BJ (cell line): ENCODE measurements around the gene SLC23A3. TPM values are rescaled to one million over a fixed set of nuclear protein-coding genes. Genes with fewer than 3 reads are reported as not detected.

Experiments used
- CTCF ChIA-PET: fragments of 350-600 bp; formaldehyde crosslinking; extraction: SDS; loops from one replicate; lab custom pipeline; 2021; ENCODE audit warnings: antibody characterized with exemption, inconsistent platforms; lab: Yijun Ruan, JAX
- POLR2A ChIA-PET: fragments of 300-600 bp; sonication (Branson Sonifier 250); formaldehyde crosslinking; extraction: SDS; loops from one replicate; lab custom pipeline; 2021; ENCODE audit warnings: antibody characterized with exemption; lab: Charles Lee
- DNase-seq: peaks from one replicate; pipeline ENCODE4 v3.0.0-alpha.2; 2011; ENCODE audit warnings: low read depth
- H3K27me3 ChIP-seq: 2 replicates; pipeline ENCODE4 v1.6.0; 2011; ENCODE audit warnings: low read length; ENCODE audit not compliant: control insufficient read depth, insufficient read depth
- H3K36me3 ChIP-seq: 2 replicates; pipeline ENCODE4 v1.5.1; 2011; ENCODE audit warnings: low read length; ENCODE audit not compliant: control insufficient read depth, insufficient read depth
- H3K4me3 ChIP-seq: 2 replicates; pipeline ENCODE4 v1.5.1; 2011; ENCODE audit warnings: low read depth, mild to moderate bottlenecking, control low read depth, low read length
- polyA plus RNA-seq: library from polyadenylated mRNA; depleted of rRNA; stranded (reverse); fragments of >200 nt; gene quantifications from 2 replicates; pipeline ENCODE4 v1.2.3, GENCODE V29; 2011
- TF ChIP-seq, protein P1 (sequence below): IDR thresholded peaks from 2 replicates; pipeline ENCODE4 v1.5.1; 2011; ENCODE audit warnings: low read depth, mild to moderate bottlenecking, control low read depth, inconsistent platforms, low read length, moderate library complexity; ENCODE audit not compliant: insufficient read depth

SLC23A3 gene
- polyA plus RNA-seq, 1 experiment, result 1.3 TPM

DNA sequence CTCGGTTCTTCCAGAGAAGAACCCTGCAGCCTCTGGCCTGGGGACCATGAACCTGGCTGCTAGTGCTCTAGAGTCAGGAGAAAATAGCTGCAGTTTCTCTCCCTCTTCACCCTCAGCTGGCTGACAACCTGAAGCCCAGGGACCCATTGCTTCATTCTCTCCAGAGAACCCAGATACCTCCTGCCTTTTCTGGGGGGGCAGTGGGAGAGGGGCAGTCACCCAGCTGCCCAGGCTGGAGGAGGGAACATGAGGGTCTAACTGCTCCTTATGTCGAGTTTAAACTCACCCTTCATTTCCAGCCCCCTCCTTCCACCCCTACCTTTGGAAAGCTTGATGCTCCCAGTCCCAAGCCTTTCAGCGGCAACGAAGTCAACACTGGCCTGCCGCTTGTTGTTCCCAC lies 29.1 kb upstream of the SLC23A3 start:
- ChIA-PET CTCF (interaction anchor here (1.0 to 1.9 kb wide), 5 partner anchors 14 to 96 kb away, joined by 3 to 7 read pairs (median 4); no protein-coding TSS in a partner anchor), POLR2A (no interaction called here)
- Histone ChIP-seq H3K4me3 (no peak overlapping the region), H3K36me3 (no peaks in the 10 kb centered on the region), H3K27me3 (no peaks in the 10 kb centered on the region)
- TF ChIP-seq, protein P1, sequence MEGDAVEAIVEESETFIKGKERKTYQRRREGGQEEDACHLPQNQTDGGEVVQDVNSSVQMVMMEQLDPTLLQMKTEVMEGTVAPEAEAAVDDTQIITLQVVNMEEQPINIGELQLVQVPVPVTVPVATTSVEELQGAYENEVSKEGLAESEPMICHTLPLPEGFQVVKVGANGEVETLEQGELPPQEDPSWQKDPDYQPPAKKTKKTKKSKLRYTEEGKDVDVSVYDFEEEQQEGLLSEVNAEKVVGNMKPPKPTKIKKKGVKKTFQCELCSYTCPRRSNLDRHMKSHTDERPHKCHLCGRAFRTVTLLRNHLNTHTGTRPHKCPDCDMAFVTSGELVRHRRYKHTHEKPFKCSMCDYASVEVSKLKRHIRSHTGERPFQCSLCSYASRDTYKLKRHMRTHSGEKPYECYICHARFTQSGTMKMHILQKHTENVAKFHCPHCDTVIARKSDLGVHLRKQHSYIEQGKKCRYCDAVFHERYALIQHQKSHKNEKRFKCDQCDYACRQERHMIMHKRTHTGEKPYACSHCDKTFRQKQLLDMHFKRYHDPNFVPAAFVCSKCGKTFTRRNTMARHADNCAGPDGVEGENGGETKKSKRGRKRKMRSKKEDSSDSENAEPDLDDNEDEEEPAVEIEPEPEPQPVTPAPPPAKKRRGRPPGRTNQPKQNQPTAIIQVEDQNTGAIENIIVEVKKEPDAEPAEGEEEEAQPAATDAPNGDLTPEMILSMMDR, result no peak
- DNase-seq, result no peak

DNA sequence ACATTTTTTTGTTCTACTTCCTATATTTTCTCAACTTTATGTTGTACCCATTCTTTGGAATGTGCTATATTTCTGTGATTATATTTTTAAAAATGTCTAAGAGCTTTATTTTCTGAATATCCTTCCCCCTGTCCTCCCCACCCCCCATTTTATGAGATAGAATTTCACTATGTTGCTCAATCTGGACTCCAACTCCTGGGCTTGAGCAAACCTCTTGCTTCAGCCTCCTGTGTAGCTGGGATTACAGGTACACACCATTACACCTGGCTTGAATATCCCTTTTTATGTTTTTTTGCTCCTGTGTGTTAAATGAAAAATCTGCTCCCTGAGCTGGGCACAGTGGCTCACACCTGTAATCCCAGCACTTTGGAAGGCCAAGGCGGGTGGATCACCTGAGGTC lies 27.6 kb upstream of the SLC23A3 start:
- POLR2A ChIA-PET, result no interaction called here
- no peak for DNase-seq
- TF ChIP-seq, protein P1, result no peak
- CTCF ChIA-PET, result interaction anchor here (0.9 to 2.1 kb wide), 3 partner anchors 9 to 26 kb away, joined by 4 to 7 read pairs (median 4); partner anchors contain the start of gene ZFAND2B
- H3K36me3 ChIP-seq, result no peaks in the 10 kb centered on the region
- no peak overlapping the region for H3K4me3 ChIP-seq
- H3K27me3 ChIP-seq, result no peaks in the 10 kb centered on the region

DNA sequence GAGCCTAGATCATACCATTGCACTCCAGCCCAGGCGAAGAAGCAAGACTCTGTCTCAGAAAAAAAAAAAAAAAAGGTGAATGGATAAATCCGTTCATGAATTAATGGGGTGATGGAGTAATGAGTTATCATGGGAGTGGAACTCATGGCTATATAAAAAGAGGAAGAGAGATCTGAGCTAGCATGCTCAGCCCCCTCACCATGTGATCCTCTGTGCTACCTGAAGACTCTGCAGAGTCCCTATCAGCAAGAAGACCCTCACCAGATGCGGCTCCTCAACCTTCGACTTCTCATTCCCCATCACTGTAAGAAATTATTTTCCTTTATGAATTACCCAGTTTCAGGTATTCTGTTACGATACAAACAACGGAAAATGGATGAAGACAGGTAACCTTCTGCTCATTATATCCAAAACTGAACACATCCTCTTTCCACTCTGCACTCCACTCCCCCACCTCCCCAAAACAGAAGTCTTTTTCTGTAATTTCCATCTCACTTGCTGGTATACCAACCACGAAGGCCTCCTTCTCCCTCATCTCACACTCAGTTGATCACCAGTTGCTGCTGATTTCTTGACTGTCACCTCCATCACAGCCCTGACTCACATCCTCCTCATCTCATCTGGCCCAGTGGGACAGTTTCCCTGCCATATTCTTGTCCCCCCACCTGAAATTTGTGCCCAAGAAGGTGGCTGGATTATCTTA lies 17.1 kb upstream of the SLC23A3 start:
- H3K27me3 ChIP-seq, result no peaks in the 10 kb centered on the region
- no peak for DNase-seq
- H3K4me3 ChIP-seq, result no peak overlapping the region
- ChIA-PET CTCF (no interaction called here), POLR2A (no interaction called here)
- peaks cover 16% of the 10 kb centered on the region for H3K36me3 ChIP-seq
- TF ChIP-seq, protein P1, result no peak

DNA sequence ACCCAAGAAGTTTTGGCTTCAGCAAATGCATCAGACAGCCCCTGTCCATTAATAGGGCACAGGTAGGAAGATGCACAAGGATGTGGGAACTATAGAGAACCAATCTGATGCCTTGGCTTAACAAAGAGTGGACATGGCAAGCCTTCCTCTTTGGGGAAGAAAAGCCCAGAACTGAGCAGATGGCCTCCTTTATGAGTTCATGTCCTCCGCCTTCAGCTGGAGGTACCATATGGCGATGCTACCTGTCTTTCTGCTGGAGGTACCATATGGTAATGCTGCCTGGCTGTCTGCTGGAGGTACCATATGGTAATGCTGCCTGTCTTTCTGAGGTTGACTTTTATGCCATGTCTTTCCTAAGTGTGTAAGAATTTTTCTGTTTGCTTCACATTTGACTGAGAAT lies 14.3 kb upstream of the SLC23A3 start:
- H3K4me3 ChIP-seq, result no peak overlapping the region
- no peaks in the 10 kb centered on the region for H3K27me3 ChIP-seq
- CTCF ChIA-PET, result no interaction called here
- DNase-seq, result no peak
- POLR2A ChIA-PET, result no interaction called here
- TF ChIP-seq, protein P1, result no peak
- peaks cover 37% of the 10 kb centered on the region for H3K36me3 ChIP-seq

DNA sequence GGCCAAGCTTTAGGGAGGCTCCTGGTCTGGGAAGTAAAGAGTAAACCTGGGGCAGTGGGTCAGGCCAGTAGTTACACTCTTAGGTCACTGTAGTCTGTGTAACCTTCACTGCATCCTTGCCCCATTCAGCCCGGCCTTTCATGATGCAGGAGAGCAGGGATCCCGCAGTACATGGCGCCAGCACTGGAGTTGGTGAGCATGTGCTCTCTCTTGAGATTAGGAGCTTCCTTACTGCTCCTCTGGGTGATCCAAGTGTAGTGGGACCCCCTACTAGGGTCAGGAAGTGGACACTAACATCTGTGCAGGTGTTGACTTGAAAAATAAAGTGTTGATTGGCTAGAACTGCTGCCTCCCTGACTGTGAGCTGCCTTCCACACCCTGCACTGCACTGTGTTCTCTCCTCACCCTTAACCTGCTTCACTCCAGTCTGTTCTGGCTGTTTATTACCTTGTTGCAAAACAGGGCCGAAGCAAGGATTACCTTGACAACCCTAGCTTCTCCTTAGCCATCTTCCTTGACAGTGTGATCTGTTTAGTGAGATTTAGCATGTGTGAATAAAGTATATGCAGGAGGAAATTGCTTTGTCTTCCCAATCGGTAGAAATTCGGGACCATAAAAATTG lies 13.4 kb upstream of the SLC23A3 start:
- TF ChIP-seq, protein P1, result no peak
- CTCF ChIA-PET, result interaction anchor here (1.6 to 2.7 kb wide), 3 partner anchors 10 to 35 kb away, joined by 4 to 13 read pairs (median 4); partner anchors contain the start of gene SLC23A3
- Histone ChIP-seq H3K36me3 (peaks cover 37% of the 10 kb centered on the region), H3K27me3 (no peaks in the 10 kb centered on the region), H3K4me3 (no peak overlapping the region)
- DNase-seq, result no peak
- POLR2A ChIA-PET, result no interaction called here
